Neural crest cell (in vitro differentiated cells): ENCODE measurements around the gene CRACDL. TPM values are rescaled to one million over a fixed set of nuclear protein-coding genes. Genes with fewer than 3 reads are reported as not detected.

Experiments used
- DNase-seq: peaks from one replicate; pipeline ENCODE4 v3.0.0; 2021; ENCODE audit warnings: low read depth, mixed read lengths, low spot score
- H3K27ac Mint-ChIP-seq: one replicate; pipeline ENCODE4 v1.8.0; 2021; ENCODE audit warnings: mild to moderate bottlenecking, mixed read lengths; ENCODE audit not compliant: unreplicated experiment
- H3K27me3 Mint-ChIP-seq: 2 replicates; pipeline ENCODE4 v1.8.0; 2021; ENCODE audit warnings: low read depth, mild to moderate bottlenecking, mixed read lengths
- H3K36me3 Mint-ChIP-seq: 2 replicates; pipeline ENCODE4 v1.8.0; 2021; ENCODE audit warnings: low read depth, mild to moderate bottlenecking, mixed read lengths
- H3K4me1 Mint-ChIP-seq: 2 replicates; pipeline ENCODE4 v1.8.0; 2021; ENCODE audit warnings: mixed read lengths
- H3K4me3 Mint-ChIP-seq: one replicate; pipeline ENCODE4 v1.8.0; 2021; ENCODE audit warnings: mild to moderate bottlenecking, mixed read lengths
- H3K9me3 Mint-ChIP-seq: 2 replicates; pipeline ENCODE4 v1.8.0; 2021; ENCODE audit warnings: mixed read lengths
- total RNA-seq: library from RNA; stranded (reverse); gene quantifications from 2 replicates; pipeline ENCODE4 v1.2.1, GENCODE V29; 2021
- TF ChIP-seq, protein P1 (sequence below): fragments of 200-600 bp; sonication (generic); conservative IDR thresholded peaks from 2 replicates; pipeline ENCODE4 v1.5.0; 2021; ENCODE audit warnings: antibody characterized with exemption, mild to moderate bottlenecking

The CRACDL gene
- total RNA-seq, 1 donor from 2014 or later: 0.37 TPM

DNA sequence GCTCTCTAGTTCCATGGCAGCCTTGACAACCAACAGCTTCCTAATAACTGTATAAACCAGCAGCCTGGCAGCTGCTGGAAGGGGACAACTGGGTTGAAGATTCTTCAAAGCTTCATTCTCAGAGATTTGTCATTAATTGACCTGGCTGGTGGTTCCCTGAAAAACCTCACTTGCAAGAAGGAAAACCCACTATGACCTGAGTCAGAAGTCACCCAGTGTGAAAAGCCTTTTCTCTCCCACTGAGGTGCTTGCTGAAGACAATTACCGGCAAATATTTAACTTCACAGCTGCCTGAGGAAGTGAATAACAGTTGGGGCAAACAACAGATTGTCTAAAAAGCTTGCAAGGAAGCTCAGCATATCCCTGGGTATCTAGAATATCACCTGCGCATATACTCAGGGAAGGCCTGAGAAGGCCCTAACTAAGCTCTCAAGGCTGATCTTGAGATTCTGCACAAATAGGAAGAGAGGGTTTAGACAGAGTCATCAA lies 49.9 kb downstream of the CRACDL start:
- no peak for DNase-seq
- H3K27ac Mint-ChIP-seq: no peak overlapping the region
- H3K4me3 Mint-ChIP-seq: no peak overlapping the region
- peaks cover 20% of the 10 kb centered on the region for H3K9me3 Mint-ChIP-seq
- H3K36me3 Mint-ChIP-seq: peaks cover 6% of the 10 kb centered on the region
- H3K4me1 Mint-ChIP-seq: no peaks in the 10 kb centered on the region
- TF ChIP-seq, protein P1, sequence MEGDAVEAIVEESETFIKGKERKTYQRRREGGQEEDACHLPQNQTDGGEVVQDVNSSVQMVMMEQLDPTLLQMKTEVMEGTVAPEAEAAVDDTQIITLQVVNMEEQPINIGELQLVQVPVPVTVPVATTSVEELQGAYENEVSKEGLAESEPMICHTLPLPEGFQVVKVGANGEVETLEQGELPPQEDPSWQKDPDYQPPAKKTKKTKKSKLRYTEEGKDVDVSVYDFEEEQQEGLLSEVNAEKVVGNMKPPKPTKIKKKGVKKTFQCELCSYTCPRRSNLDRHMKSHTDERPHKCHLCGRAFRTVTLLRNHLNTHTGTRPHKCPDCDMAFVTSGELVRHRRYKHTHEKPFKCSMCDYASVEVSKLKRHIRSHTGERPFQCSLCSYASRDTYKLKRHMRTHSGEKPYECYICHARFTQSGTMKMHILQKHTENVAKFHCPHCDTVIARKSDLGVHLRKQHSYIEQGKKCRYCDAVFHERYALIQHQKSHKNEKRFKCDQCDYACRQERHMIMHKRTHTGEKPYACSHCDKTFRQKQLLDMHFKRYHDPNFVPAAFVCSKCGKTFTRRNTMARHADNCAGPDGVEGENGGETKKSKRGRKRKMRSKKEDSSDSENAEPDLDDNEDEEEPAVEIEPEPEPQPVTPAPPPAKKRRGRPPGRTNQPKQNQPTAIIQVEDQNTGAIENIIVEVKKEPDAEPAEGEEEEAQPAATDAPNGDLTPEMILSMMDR: no peak
- H3K27me3 Mint-ChIP-seq: peaks cover 12% of the 10 kb centered on the region

DNA sequence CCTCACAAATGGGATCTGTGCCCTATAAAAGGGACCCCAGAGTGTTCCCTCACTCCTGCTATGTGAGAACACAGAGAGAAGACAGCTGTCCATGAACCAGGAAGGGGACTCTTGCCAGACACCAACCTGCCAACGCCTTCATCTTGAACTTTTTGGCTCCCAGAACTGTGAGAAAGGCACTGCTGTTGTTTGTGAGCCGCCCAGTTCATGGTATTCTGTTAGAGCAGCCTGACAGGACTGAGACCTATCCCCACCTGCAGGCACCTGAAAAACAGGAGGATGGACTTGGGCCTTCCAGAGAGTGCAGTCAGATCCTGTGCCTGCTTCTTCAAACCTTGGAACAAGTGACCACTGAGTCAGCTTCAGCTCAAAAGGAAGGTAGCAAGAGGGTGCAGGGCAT lies 51.4 kb downstream of the CRACDL start:
- Mint-ChIP-seq H3K27me3 (peaks cover 5% of the 10 kb centered on the region), H3K36me3 (peaks cover 6% of the 10 kb centered on the region), H3K4me3 (no peak overlapping the region), H3K4me1 (no peaks in the 10 kb centered on the region), H3K27ac (no peak overlapping the region), H3K9me3 (peaks cover 13% of the 10 kb centered on the region)
- TF ChIP-seq, protein P1: no peak
- DNase-seq: no peak

DNA sequence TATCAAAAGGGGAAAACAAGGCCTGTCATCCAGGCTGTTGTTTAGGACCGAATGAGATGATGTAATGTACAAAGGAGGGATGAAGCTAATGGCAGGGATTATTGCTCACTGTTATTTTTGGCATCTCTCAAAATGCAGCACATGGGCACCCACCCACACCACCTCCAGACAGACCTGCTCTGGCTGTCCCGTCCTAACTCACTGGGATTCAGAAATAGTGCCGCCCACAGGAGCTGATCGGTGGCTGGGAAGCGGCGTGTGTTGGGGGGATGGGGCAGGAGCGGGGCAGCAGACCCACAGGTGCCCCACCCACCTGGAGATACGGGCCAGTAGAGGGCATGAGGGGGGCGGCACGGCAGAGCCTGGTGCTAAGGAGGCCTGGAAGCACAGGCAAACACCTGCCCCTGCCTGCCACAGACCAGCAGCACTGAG lies 52.2 kb downstream of the CRACDL start:
- H3K27ac Mint-ChIP-seq: no peak overlapping the region
- TF ChIP-seq, protein P1: no peak
- H3K27me3 Mint-ChIP-seq: no peaks in the 10 kb centered on the region
- H3K4me1 Mint-ChIP-seq: no peaks in the 10 kb centered on the region
- H3K36me3 Mint-ChIP-seq: peaks cover 6% of the 10 kb centered on the region
- H3K9me3 Mint-ChIP-seq: peaks cover 13% of the 10 kb centered on the region
- H3K4me3 Mint-ChIP-seq: no peak overlapping the region
- DNase-seq: no peak

DNA sequence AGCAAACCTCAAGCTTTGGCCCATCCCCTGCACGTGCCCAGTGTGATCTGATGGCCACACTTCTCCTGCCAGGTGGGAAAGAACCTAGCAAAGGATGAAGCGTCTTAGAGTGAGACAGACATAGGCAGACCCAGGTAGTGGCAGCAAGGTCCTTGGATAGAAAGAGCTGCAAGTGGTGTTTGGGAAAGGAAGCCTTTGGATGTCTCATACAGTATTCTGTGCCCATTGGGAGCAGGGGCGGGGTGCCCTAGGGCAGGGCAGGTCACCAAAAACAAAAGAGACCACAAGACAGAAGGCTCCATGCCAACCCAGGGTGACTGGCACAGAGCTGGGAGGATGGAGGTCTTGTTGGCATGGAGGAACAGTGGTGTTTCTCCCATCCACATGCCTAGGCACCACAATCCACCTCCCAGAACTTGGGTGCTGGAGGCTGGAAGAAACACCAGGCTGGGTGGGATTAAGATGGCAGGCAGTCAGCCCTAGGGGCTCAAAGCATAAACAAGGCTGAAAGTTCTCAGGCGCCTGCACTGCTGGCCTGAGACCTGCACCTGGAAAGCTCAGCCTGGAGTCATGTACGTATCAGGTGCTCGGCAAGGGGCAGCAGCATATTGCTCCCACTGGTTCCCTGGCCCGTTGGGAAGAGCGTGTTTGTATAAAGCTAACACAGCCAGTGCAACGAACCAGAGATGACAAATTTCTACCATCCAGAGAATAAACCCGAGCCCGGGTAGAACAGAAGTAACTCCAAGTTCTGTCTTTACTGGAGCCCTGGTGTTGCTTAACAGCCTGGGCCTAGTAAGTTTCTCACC lies 52.9 kb downstream of the CRACDL start:
- Mint-ChIP-seq H3K9me3 (peaks cover 10% of the 10 kb centered on the region), H3K4me1 (no peaks in the 10 kb centered on the region), H3K36me3 (peaks cover 6% of the 10 kb centered on the region), H3K4me3 (no peak overlapping the region), H3K27me3 (no peaks in the 10 kb centered on the region), H3K27ac (no peak overlapping the region)
- TF ChIP-seq, protein P1: no peak
- DNase-seq: no peak

DNA sequence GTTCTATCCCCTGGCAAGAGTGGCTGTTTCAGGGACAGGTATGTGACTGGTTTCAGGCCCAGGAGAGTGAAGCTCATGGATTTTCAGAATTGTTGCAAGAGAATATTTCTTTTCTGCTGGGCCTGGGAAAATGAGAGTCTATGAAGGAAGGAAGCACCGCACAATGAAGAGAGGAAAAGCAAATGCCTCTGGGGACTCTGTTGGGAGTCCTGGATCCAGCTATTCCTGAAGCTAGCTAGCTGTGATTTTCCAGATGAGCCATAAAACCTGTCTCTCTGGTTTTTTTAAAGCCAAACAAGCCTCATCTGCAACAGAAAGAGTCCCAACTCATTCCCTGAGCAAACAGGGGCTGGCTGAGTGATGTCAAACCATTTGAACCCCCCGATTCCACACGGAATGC lies 53.7 kb downstream of the CRACDL start:
- Mint-ChIP-seq H3K4me3 (no peak overlapping the region), H3K4me1 (no peaks in the 10 kb centered on the region)
- DNase-seq: no peak

More for the DNA sequence above, 53.7 kb downstream of the CRACDL start:
- H3K36me3 Mint-ChIP-seq: peaks cover 4% of the 10 kb centered on the region
- TF ChIP-seq, protein P1: no peak
- no peaks in the 10 kb centered on the region for H3K27me3 Mint-ChIP-seq
- H3K9me3 Mint-ChIP-seq: peaks cover 8% of the 10 kb centered on the region
- no peak overlapping the region for H3K27ac Mint-ChIP-seq
